GM19395 (cell line): ENCODE results near the gene HIVEP2.

ENCODE experiments used
- ATAC-seq: cut with Tn5 transposase; IDR thresholded peaks from one replicate; pipeline ENCODE4 v1.9.1; 2021; ENCODE audit warnings: mild to moderate bottlenecking, moderate library complexity; ENCODE audit not compliant: unreplicated experiment

Gene HIVEP2

GRCh38 chr6:142714951-142715785 lies 229.8 kb downstream of the HIVEP2 start:
- no peak for ATAC-seq

- no peak for ATAC-seq
Measured at GRCh38 chr6:142713959-142714358, 231.0 kb downstream of the HIVEP2 start.

- ATAC-seq, result no peak
Measured at GRCh38 chr6:142712231-142712630, 232.7 kb downstream of the HIVEP2 start.

GRCh38 chr6:142708651-142709050 lies 236.3 kb downstream of the HIVEP2 start:
- no peak for ATAC-seq

- ATAC-seq, result no peak
Measured at GRCh38 chr6:142707255-142707654, 237.7 kb downstream of the HIVEP2 start.

GRCh38 chr6:142706210-142706609 lies 238.8 kb downstream of the HIVEP2 start:
- ATAC-seq, result no peak

GRCh38 chr6:142705054-142705453 lies 239.9 kb downstream of the HIVEP2 start:
- ATAC-seq, result no peak

- ATAC-seq, result peak; percentile 50
Measured at GRCh38 chr6:142702501-142703460, 242.2 kb downstream of the HIVEP2 start.
